Neural progenitor cell (in vitro differentiated cells): Measurements from ENCODE around the gene HAAO. TPM values are rescaled to one million over a fixed set of nuclear protein-coding genes. Genes with fewer than 3 reads are reported as not detected.
A peak's percentile ranks its signal among the peaks of the same experiment; 100 is the strongest.

Experiments
- DNase-seq: peaks from one replicate; pipeline ENCODE4 v3.0.0-alpha.2; 2016; ENCODE audit warnings: low spot score
- H2AFZ ChIP-seq: fragments of 200-600 bp; sonication (generic); replicated peaks from 2 replicates; pipeline ENCODE4 v1.6.1; 2016; ENCODE audit warnings: antibody characterized with exemption
- H3F3A ChIP-seq: fragments of 200-600 bp; sonication (generic); 2 replicates; pipeline ENCODE4 v1.6.1; 2016; ENCODE audit warnings: antibody characterized with exemption, low read depth
- H3K27ac ChIP-seq: fragments of 200-600 bp; sonication (generic); 2 replicates; pipeline ENCODE4 v1.5.1; 2016; ENCODE audit warnings: mild to moderate bottlenecking
- H3K27me3 ChIP-seq: fragments of 200-600 bp; sonication (generic); 2 replicates; pipeline ENCODE4 v1.6.1; 2016; ENCODE audit warnings: mild to moderate bottlenecking, moderate library complexity
- H3K36me3 ChIP-seq: fragments of 200-600 bp; sonication (generic); 2 replicates; pipeline ENCODE4 v1.5.1; 2016
- H3K4me1 ChIP-seq: fragments of 200-600 bp; sonication (generic); 2 replicates; pipeline ENCODE4 v1.6.1; 2016; ENCODE audit warnings: mixed run types
- H3K4me2 ChIP-seq: fragments of 200-600 bp; sonication (generic); 2 replicates; pipeline ENCODE4 v1.6.1; 2016
- H3K4me3 ChIP-seq: fragments of 200-600 bp; sonication (generic); 2 replicates; pipeline ENCODE4 v1.5.1; 2016
- H3K79me2 ChIP-seq: fragments of 200-600 bp; sonication (generic); 2 replicates; pipeline ENCODE4 v1.6.1; 2016; ENCODE audit warnings: low read depth
- H3K9ac ChIP-seq: fragments of 200-600 bp; sonication (generic); 2 replicates; pipeline ENCODE4 v1.6.1; 2016
- H3K9me3 ChIP-seq: fragments of 200-600 bp; sonication (generic); 2 replicates; pipeline ENCODE4 v1.5.1; 2016; ENCODE audit warnings: low read depth
- H4K20me1 ChIP-seq: fragments of 200-600 bp; sonication (generic); 2 replicates; pipeline ENCODE4 v1.6.1; 2016; ENCODE audit warnings: low read depth
- H3K27ac Mint-ChIP-seq: 3 replicates; pipeline ENCODE4 v1.8.0; 2021; ENCODE audit warnings: mixed read lengths
- H3K27me3 Mint-ChIP-seq: 2 replicates; pipeline ENCODE4 v1.8.0; 2022; ENCODE audit warnings: low read depth, mild to moderate bottlenecking, inconsistent platforms, moderate library complexity, mixed read lengths; ENCODE audit not compliant: insufficient read depth
- H3K36me3 Mint-ChIP-seq: 3 replicates; pipeline ENCODE4 v1.8.0; 2021; ENCODE audit warnings: mixed read lengths
- H3K4me1 Mint-ChIP-seq: 3 replicates; pipeline ENCODE4 v1.8.0; 2021; ENCODE audit warnings: mixed read lengths
- H3K4me3 Mint-ChIP-seq: 3 replicates; pipeline ENCODE4 v1.8.0; 2021; ENCODE audit warnings: mild to moderate bottlenecking, moderate library complexity, mixed read lengths
- H3K9me3 Mint-ChIP-seq: 3 replicates; pipeline ENCODE4 v1.8.0; 2020; ENCODE audit warnings: mixed read lengths
- EZH2 ChIP-seq: fragments of 200-600 bp; sonication (generic); IDR thresholded peaks from 2 replicates; pipeline ENCODE4 v1.6.1; 2017; ENCODE audit warnings: antibody characterized with exemption, mild to moderate bottlenecking, moderate library complexity
- EZH2phosphoT487 ChIP-seq: fragments of 200-600 bp; sonication (generic); IDR thresholded peaks from 2 replicates; pipeline ENCODE4 v1.6.1; 2017; ENCODE audit warnings: antibody characterized with exemption
- total RNA-seq: library from RNA; depleted of rRNA; stranded (reverse); fragments of >200 nt; gene quantifications from 2 replicates; pipeline ENCODE4 v1.2.3, GENCODE V29; 2015; ENCODE audit warnings: low replicate concordance
- TF ChIP-seq, protein P1 (sequence below): fragments of 200-600 bp; sonication (generic); IDR thresholded peaks from 2 replicates; pipeline ENCODE4 v1.5.1; 2017; ENCODE audit warnings: antibody characterized with exemption, mild to moderate bottlenecking

The HAAO gene
- total RNA-seq, 1 donor from 2014 or later, result 0.77 TPM

DNA sequence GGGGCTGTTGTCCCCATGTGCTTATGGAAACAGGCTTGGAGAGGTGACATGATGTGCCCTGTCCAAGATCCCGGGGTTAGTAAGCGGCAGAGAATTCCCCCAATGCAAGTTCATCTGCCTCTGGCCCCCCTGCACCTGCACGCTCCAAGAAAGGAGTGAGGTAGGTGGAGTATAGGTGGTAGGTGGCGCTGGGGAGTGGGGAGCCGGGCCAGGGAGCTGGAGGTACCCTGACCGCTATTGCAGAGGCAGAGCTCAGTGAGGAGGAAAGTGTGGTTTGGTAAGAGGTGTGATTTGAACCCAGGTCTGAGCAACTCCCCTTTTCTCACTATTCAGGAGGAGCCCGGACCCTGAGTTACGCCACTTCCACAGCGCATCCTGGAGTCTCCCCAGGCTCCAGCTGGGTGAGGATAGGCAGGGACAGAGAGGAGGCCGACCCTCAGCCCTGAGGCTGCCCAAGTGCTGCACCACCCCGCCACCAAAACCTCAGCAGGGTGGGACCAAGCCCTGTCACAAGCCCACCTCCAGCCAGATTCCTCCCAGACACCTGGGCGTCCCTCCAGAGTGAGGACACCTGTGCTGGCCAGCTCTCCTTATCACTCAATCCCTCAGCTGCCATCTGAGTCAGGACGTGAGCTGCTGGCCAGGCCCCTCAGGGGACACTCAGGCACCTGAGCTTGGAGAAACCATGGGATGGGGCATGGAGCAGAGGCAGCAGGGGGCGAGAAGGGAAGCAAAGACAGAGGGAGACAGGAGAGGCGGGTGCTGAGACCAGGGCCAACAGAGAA is 5.6 kb downstream of the HAAO start:
- no peak overlapping the region for H3K4me3 Mint-ChIP-seq
- H3K4me1 ChIP-seq, result peaks cover 7% of the 10 kb centered on the region
- peaks cover 6% of the 10 kb centered on the region for H3K9me3 Mint-ChIP-seq
- peak overlapping the region; percentile 50 for H3K27ac ChIP-seq
- H3F3A ChIP-seq, result peaks cover 7% of the 10 kb centered on the region
- TF ChIP-seq EZH2phosphoT487 (no peak), EZH2 (no peak)
- TF ChIP-seq, protein P1, sequence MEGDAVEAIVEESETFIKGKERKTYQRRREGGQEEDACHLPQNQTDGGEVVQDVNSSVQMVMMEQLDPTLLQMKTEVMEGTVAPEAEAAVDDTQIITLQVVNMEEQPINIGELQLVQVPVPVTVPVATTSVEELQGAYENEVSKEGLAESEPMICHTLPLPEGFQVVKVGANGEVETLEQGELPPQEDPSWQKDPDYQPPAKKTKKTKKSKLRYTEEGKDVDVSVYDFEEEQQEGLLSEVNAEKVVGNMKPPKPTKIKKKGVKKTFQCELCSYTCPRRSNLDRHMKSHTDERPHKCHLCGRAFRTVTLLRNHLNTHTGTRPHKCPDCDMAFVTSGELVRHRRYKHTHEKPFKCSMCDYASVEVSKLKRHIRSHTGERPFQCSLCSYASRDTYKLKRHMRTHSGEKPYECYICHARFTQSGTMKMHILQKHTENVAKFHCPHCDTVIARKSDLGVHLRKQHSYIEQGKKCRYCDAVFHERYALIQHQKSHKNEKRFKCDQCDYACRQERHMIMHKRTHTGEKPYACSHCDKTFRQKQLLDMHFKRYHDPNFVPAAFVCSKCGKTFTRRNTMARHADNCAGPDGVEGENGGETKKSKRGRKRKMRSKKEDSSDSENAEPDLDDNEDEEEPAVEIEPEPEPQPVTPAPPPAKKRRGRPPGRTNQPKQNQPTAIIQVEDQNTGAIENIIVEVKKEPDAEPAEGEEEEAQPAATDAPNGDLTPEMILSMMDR, result no peak
- H3K4me2 ChIP-seq, result peak overlapping the region; percentile 15
- H3K27me3 Mint-ChIP-seq, result peaks cover 13% of the 10 kb centered on the region
- H3K79me2 ChIP-seq, result no peaks in the 10 kb centered on the region
- no peak for DNase-seq
- H3K27ac Mint-ChIP-seq, result peak overlapping the region; percentile 81
- no peaks in the 10 kb centered on the region for H3K9me3 ChIP-seq
- H3K27me3 ChIP-seq, result peaks cover 12% of the 10 kb centered on the region
- no peaks in the 10 kb centered on the region for H4K20me1 ChIP-seq
- H2AFZ ChIP-seq, result no peak overlapping the region
- peaks cover 9% of the 10 kb centered on the region for H3K36me3 Mint-ChIP-seq
- H3K4me3 ChIP-seq, result no peak overlapping the region
- H3K9ac ChIP-seq, result no peak overlapping the region
- no peaks in the 10 kb centered on the region for H3K36me3 ChIP-seq
- H3K4me1 Mint-ChIP-seq, result peaks cover 29% of the 10 kb centered on the region

DNA sequence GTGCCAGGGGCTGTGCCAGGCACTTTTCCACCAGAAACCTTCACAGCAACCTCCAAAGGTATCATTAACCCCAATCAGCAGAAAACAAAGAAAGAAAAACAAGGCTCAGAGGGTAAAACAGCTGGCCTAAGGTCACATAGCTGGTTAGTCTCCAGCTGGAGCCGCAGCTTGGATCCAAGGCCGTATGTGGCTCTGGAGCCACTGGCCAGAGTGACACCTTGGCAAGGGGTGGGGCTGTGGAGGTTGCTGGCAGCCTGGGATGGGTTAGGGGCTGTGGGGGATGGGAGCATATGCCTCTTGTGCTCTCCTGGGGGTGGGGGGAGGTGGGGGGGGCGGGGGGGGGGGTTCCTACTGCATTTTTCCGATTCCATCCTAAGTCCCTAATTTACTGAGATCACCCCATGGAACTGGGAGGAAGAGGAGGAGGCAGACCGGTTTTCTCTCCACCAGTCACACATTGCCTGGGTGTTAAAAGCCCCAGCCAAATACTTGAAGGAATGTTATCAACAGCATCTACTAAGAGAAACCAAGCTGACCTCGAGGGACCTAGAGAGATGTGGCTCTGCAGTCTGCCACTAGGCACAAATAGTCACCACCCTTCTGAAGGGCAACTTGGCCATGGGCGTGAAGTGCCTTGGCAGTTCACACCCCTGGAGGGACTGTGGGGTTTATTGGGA is 8.0 kb downstream of the HAAO start:
- Histone ChIP-seq H3K4me2 (no peak overlapping the region), H3K4me1 (peaks cover 7% of the 10 kb centered on the region), H4K20me1 (no peaks in the 10 kb centered on the region), H2AFZ (no peak overlapping the region), H3K27ac (no peak overlapping the region), H3K9me3 (peaks cover 8% of the 10 kb centered on the region), H3K27me3 (no peaks in the 10 kb centered on the region), H3F3A (peaks cover 7% of the 10 kb centered on the region), H3K36me3 (peaks cover 6% of the 10 kb centered on the region), H3K79me2 (no peaks in the 10 kb centered on the region), H3K4me3 (no peak overlapping the region), H3K9ac (no peak overlapping the region)
- Mint-ChIP-seq H3K4me1 (peaks cover 24% of the 10 kb centered on the region), H3K4me3 (no peak overlapping the region), H3K27ac (no peak overlapping the region), H3K9me3 (peaks cover 16% of the 10 kb centered on the region), H3K27me3 (peaks cover 2% of the 10 kb centered on the region), H3K36me3 (no peaks in the 10 kb centered on the region)
- no peak for DNase-seq
- TF ChIP-seq EZH2 (no peak), EZH2phosphoT487 (no peak)
- TF ChIP-seq, protein P1, result no peak

DNA sequence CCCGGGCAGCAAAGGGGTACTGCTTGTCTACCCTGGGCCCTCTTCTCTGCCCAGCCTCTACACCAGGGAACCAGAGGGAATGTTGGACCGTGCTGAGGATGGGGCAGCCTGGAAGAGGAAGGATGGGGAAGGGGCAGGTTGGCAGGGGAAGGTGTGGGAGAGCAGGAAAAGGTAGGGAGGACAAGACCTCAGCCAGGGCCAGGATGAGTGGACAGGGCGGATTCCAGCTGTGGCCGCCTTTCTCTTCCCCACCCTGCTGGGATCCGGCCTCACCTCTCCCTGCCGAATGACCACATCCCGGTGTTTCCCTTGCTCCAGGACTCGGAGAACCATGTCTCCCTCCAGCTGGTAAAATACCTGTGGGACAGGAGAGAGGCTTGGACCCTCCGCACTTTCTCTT is 8.9 kb downstream of the HAAO start:
- H3K9me3 ChIP-seq, result peaks cover 16% of the 10 kb centered on the region
- TF ChIP-seq EZH2phosphoT487 (no peak), EZH2 (no peak)
- TF ChIP-seq, protein P1, result no peak
- no peaks in the 10 kb centered on the region for H4K20me1 ChIP-seq
- no peak overlapping the region for H3K4me3 Mint-ChIP-seq
- H3K27me3 Mint-ChIP-seq, result peaks cover 2% of the 10 kb centered on the region
- peaks cover 7% of the 10 kb centered on the region for H3F3A ChIP-seq
- no peak overlapping the region for H3K27ac Mint-ChIP-seq
- H3K9ac ChIP-seq, result no peak overlapping the region
- H3K9me3 Mint-ChIP-seq, result peaks cover 20% of the 10 kb centered on the region
- H3K79me2 ChIP-seq, result no peaks in the 10 kb centered on the region
- peaks cover 6% of the 10 kb centered on the region for H3K36me3 ChIP-seq
- peaks cover 20% of the 10 kb centered on the region for H3K4me1 Mint-ChIP-seq
- H3K4me1 ChIP-seq, result peaks cover 7% of the 10 kb centered on the region
- no peak overlapping the region for H3K27ac ChIP-seq
- no peak for DNase-seq
- no peak overlapping the region for H3K4me3 ChIP-seq
- H3K4me2 ChIP-seq, result no peak overlapping the region
- H3K27me3 ChIP-seq, result no peaks in the 10 kb centered on the region
- H3K36me3 Mint-ChIP-seq, result no peaks in the 10 kb centered on the region
- no peak overlapping the region for H2AFZ ChIP-seq
